WERI-Rb-1 (cell line): ENCODE data around the gene FNDC11.

Source experiments
- DNase-seq: peaks from one replicate; pipeline ENCODE4 v3.0.0-alpha.2; 2020
- H3K27ac ChIP-seq: fragments of 250-450 bp; sonication (Bioruptor Pico); 2 replicates; pipeline ENCODE4 v1.5.1; 2020; ENCODE audit warnings: mild to moderate bottlenecking, moderate library complexity
- H3K27me3 ChIP-seq: fragments of 250-450 bp; sonication (Bioruptor Pico); 2 replicates; pipeline ENCODE4 v1.5.1; 2021; ENCODE audit warnings: mild to moderate bottlenecking, low read depth, moderate library complexity; ENCODE audit not compliant: insufficient read depth, severe bottlenecking
- H3K36me3 ChIP-seq: fragments of 250-450 bp; sonication (Bioruptor Pico); 2 replicates; pipeline ENCODE4 v1.5.1; 2020; ENCODE audit warnings: mild to moderate bottlenecking, moderate library complexity
- H3K4me3 ChIP-seq: 2 replicates; pipeline ENCODE4 v1.5.1; 2011; ENCODE audit warnings: low read depth, mild to moderate bottlenecking, control low read depth, low read length
- H3K9me3 ChIP-seq: fragments of 250-450 bp; sonication (Bioruptor Pico); 2 replicates; pipeline ENCODE4 v1.5.1; 2021; ENCODE audit warnings: mild to moderate bottlenecking, moderate library complexity; ENCODE audit not compliant: severe bottlenecking
- CTCF ChIP-seq: IDR thresholded peaks from 2 replicates; pipeline ENCODE4 v1.5.1; 2011; ENCODE audit warnings: low read depth, mild to moderate bottlenecking, control low read depth, inconsistent platforms, low read length

The FNDC11 gene

GRCh38 chr20:63543733-63544132, 10.2 kb upstream of the FNDC11 start:
- no peak for DNase-seq
- Histone ChIP-seq H3K27ac (no peak overlapping the region), H3K36me3 (no peaks in the 10 kb centered on the region), H3K9me3 (no peaks in the 10 kb centered on the region), H3K27me3 (no peaks in the 10 kb centered on the region), H3K4me3 (no peak overlapping the region)
- no peak for TF ChIP-seq CTCF

GRCh38 chr20:63544241-63544957, 9.6 kb upstream of the FNDC11 start:
- Histone ChIP-seq H3K36me3 (no peaks in the 10 kb centered on the region), H3K27me3 (no peaks in the 10 kb centered on the region), H3K9me3 (no peaks in the 10 kb centered on the region), H3K27ac (no peak overlapping the region), H3K4me3 (no peak overlapping the region)
- no peak for TF ChIP-seq CTCF
- peak; percentile 16 for DNase-seq

GRCh38 chr20:63544958-63545516, 8.9 kb upstream of the FNDC11 start:
- Histone ChIP-seq H3K27ac (no peak overlapping the region), H3K9me3 (no peaks in the 10 kb centered on the region), H3K36me3 (no peaks in the 10 kb centered on the region), H3K27me3 (no peaks in the 10 kb centered on the region), H3K4me3 (no peak overlapping the region)
- TF ChIP-seq CTCF = no peak
- no peak for DNase-seq

GRCh38 chr20:63545814-63546213, 8.1 kb upstream of the FNDC11 start:
- no peak for TF ChIP-seq CTCF
- no peak for DNase-seq
- H3K9me3 ChIP-seq = no peaks in the 10 kb centered on the region
- H3K27ac ChIP-seq = peak overlapping the region; percentile 29; the same call in 1 of the 2 replicates
- H3K27me3 ChIP-seq = no peaks in the 10 kb centered on the region
- H3K4me3 ChIP-seq = no peak overlapping the region
- H3K36me3 ChIP-seq = no peaks in the 10 kb centered on the region

GRCh38 chr20:63546256-63546955, 7.6 kb upstream of the FNDC11 start:
- Histone ChIP-seq H3K27me3 (no peaks in the 10 kb centered on the region), H3K27ac (peak overlapping the region; percentile 29; the same call in 1 of the 2 replicates), H3K9me3 (no peaks in the 10 kb centered on the region), H3K4me3 (no peak overlapping the region), H3K36me3 (no peaks in the 10 kb centered on the region)
- TF ChIP-seq CTCF = no peak
- DNase-seq = peak; percentile 74
